HCT116 (cell line): Measurements from ENCODE around the gene NINJ2. TPM values are rescaled to one million over a fixed set of nuclear protein-coding genes. Genes with fewer than 3 reads are reported as not detected.

Experiments
- ATAC-seq: fragments of 200-7000 bp; cut with Tn5 transposase; 2 replicates; pipeline ENCODE4 v1.9.1; 2020; ENCODE audit warnings: mild to moderate bottlenecking, moderate library complexity
- BruUV-seq: library from RNA; stranded (reverse); fragments of 400-500 nt; replicated peaks from 2 replicates; lab custom pipeline; 2021; lab: Mats Ljungman, UMichigan
- CTCF ChIA-PET: fragments of 300-600 bp; sonication (Branson Sonifier 250); formaldehyde crosslinking; loops from one replicate; lab custom pipeline; 2021; ENCODE audit warnings: antibody characterized with exemption; lab: Charles Lee
- POLR2A ChIA-PET: fragments of 300-600, 350-600 bp; sonication (Branson Sonifier 250); formaldehyde crosslinking; loops from one replicate; lab custom pipeline; 2021; ENCODE audit warnings: antibody characterized with exemption; lab: Charles Lee
- RAD21 ChIA-PET, 2 experiments: fragments of 300-600 bp; sonication (Branson Sonifier 250); formaldehyde crosslinking; loops; one replicate each; lab custom pipeline; 2023; ENCODE audit warnings: low total read pairs in 2 of 2; ENCODE audit not compliant: uncharacterized antibody in 2 of 2, unreplicated experiment in 2 of 2, low non-redundant PET in 1 of 2; lab: Charles Lee
- DNase-seq: peaks from one replicate; pipeline ENCODE4 v3.0.0-alpha.2; 2010; ENCODE audit warnings: low read depth, low spot score
- H2AFZ ChIP-seq: fragments of 200-600 bp; shearing (Covaris generic), sonication (generic); 2 replicates; pipeline ENCODE4 v1.6.1; 2017; ENCODE audit warnings: low read depth, mixed run types, mixed read lengths, antibody characterized with exemption, low read length; ENCODE audit not compliant: poor library complexity, severe bottlenecking
- H3K27ac ChIP-seq: 2 replicates; pipeline ENCODE4 v1.5.1; 2012; ENCODE audit warnings: low read depth, low read length
- H3K27me3 ChIP-seq: fragments of 200-600 bp; sonication (generic); 2 replicates; pipeline ENCODE4 v1.6.1; 2016; ENCODE audit warnings: mixed run types, low read length, mixed read lengths; ENCODE audit not compliant: insufficient read depth
- H3K36me3 ChIP-seq, 2 experiments: fragments of 200-500 bp in 1 of 2; fragments of 200-600 bp in 1 of 2; sonication (Bioruptor generic) in 1 of 2; sonication (generic) in 1 of 2; 2 replicates each; pipeline versions ENCODE4 v1.5.1 to v1.6.1; 2014 to 2016; ENCODE audit warnings: low read length in 2 of 2, inconsistent platforms in 1 of 2, mixed read lengths in 1 of 2, mixed run types in 1 of 2; ENCODE audit not compliant: insufficient read depth in 2 of 2, control insufficient read depth in 1 of 2
- H3K4me1 ChIP-seq, 2 experiments: fragments of 200-600 bp in 1 of 2; sonication (generic) in 1 of 2; 2 replicates each; pipeline versions ENCODE4 v1.5.1 to v1.6.1; 2012 to 2017; ENCODE audit warnings: low read length in 2 of 2, inconsistent platforms in 1 of 2, mild to moderate bottlenecking in 1 of 2, mixed read lengths in 1 of 2, mixed run types in 1 of 2, moderate library complexity in 1 of 2; ENCODE audit not compliant: insufficient read depth in 2 of 2, control insufficient read depth in 1 of 2
- H3K4me2 ChIP-seq: fragments of 200-600 bp; sonication (generic); 2 replicates; pipeline ENCODE4 v1.6.1; 2017; ENCODE audit warnings: mixed run types, low read length, mixed read lengths
- H3K4me3 ChIP-seq, 2 experiments: fragments of 200-600 bp in 1 of 2; sonication (generic) in 1 of 2; replicated peaks in 1 of 2; 2 replicates each; pipeline ENCODE4 v1.5.1; 2011 to 2016; ENCODE audit warnings: low read length in 2 of 2, control low read depth in 1 of 2, low read depth in 1 of 2, mild to moderate bottlenecking in 1 of 2, mixed read lengths in 1 of 2, mixed run types in 1 of 2
- H3K79me2 ChIP-seq: fragments of 200-600 bp; sonication (generic); 2 replicates; pipeline ENCODE4 v1.6.1; 2017; ENCODE audit warnings: mild to moderate bottlenecking, mixed run types, low read length, moderate library complexity, mixed read lengths; ENCODE audit not compliant: insufficient read depth
- H3K9ac ChIP-seq: fragments of 200-600 bp; sonication (generic); 2 replicates; pipeline ENCODE4 v1.6.1; 2016; ENCODE audit warnings: low read length, mixed read lengths
- H3K9me2 ChIP-seq: fragments of 200-600 bp; sonication (generic), shearing (Covaris generic); 2 replicates; pipeline ENCODE4 v1.6.1; 2017; ENCODE audit warnings: mixed run types, mild to moderate bottlenecking, moderate library complexity; ENCODE audit not compliant: insufficient read depth
- H3K9me3 ChIP-seq, 2 experiments: fragments of 200-500 bp in 1 of 2; fragments of 200-600 bp in 1 of 2; sonication (Bioruptor generic) in 1 of 2; sonication (generic) in 1 of 2; 2 replicates each; pipeline ENCODE4 v1.6.1; 2014 to 2017; ENCODE audit warnings: low read length in 2 of 2, mixed read lengths in 2 of 2, inconsistent platforms in 1 of 2, low read depth in 1 of 2, mild to moderate bottlenecking in 1 of 2, mixed run types in 1 of 2, moderate library complexity in 1 of 2; ENCODE audit not compliant: control insufficient read depth in 1 of 2, insufficient read depth in 1 of 2
- H4K20me1 ChIP-seq: fragments of 200-600 bp; sonication (generic), shearing (Covaris generic); 2 replicates; pipeline ENCODE4 v1.6.1; 2017; ENCODE audit warnings: mixed run types, mild to moderate bottlenecking, moderate library complexity; ENCODE audit not compliant: insufficient read depth
- CBX3 ChIP-seq: IDR thresholded peaks from 2 replicates; pipeline ENCODE4 v1.6.1; 2012; ENCODE audit warnings: low read depth
- CEBPB ChIP-seq: IDR thresholded peaks from 2 replicates; pipeline ENCODE4 v1.6.1; 2012; ENCODE audit warnings: low read depth
- EGR1 ChIP-seq: IDR thresholded peaks from 2 replicates; pipeline ENCODE4 v1.6.1; 2012; ENCODE audit warnings: low read depth
- ELF1 ChIP-seq: IDR thresholded peaks from 2 replicates; pipeline ENCODE4 v1.6.1; 2012; ENCODE audit warnings: low read depth, borderline replicate concordance
- FOSL1 ChIP-seq: IDR thresholded peaks from 2 replicates; pipeline ENCODE4 v1.6.1; 2012; ENCODE audit warnings: low read depth
- JUND ChIP-seq: IDR thresholded peaks from 2 replicates; pipeline ENCODE4 v1.6.1; 2012
- MAX ChIP-seq: IDR thresholded peaks from 2 replicates; pipeline ENCODE4 v1.6.1; 2012
- POLR2AphosphoS5 ChIP-seq: IDR thresholded peaks from 2 replicates; pipeline ENCODE4 v1.6.1; 2011; ENCODE audit warnings: mild to moderate bottlenecking, low read depth, low read length, moderate library complexity
- REST ChIP-seq: IDR thresholded peaks from 2 replicates; pipeline ENCODE4 v1.6.1; 2012; ENCODE audit warnings: low read depth
- SP1 ChIP-seq: IDR thresholded peaks from 2 replicates; pipeline ENCODE4 v1.6.1; 2012; ENCODE audit warnings: low read depth
- ZBTB33 ChIP-seq: IDR thresholded peaks from 2 replicates; pipeline ENCODE4 v1.6.1; 2011; ENCODE audit warnings: mild to moderate bottlenecking, low read length, moderate library complexity; ENCODE audit not compliant: insufficient replicate concordance; ENCODE audit errors: extremely low read depth
- ZFX ChIP-seq: fragments of 450-650 bp; IDR thresholded peaks from 2 replicates; pipeline ENCODE4 v1.6.1; 2017
- intact Hi-C: fragments of 100-400 bp; cut with micrococcal nuclease; formaldehyde crosslinking; loops from 2 replicates; pipeline ENCODE4 v1.10.0; 2022
- total RNA-seq: library from RNA; stranded (reverse); gene quantifications from one replicate; pipeline ENCODE4 v1.2.1, GENCODE V29; 2021; ENCODE audit not compliant: unreplicated experiment
- TF ChIP-seq, protein P1 (sequence below): IDR thresholded peaks from 2 replicates; pipeline ENCODE4 v1.6.1; 2012
- TF ChIP-seq, protein P2 (sequence below), 3 experiments: fragments of 200-600 bp in 1 of 3; sonication (generic) in 1 of 3; IDR thresholded peaks in 2 of 3; conservative IDR thresholded peaks in 1 of 3; 2 replicates each; pipeline ENCODE4 v1.5.1; 2012 to 2017; ENCODE audit warnings: low read depth in 2 of 3, low read length in 2 of 3, antibody characterized with exemption in 1 of 3, borderline replicate concordance in 1 of 3, control low read depth in 1 of 3, mild to moderate bottlenecking in 1 of 3, mixed read lengths in 1 of 3, mixed run types in 1 of 3, moderate library complexity in 1 of 3; ENCODE audit not compliant: insufficient read depth in 1 of 3

Gene NINJ2
- total RNA-seq, 1 experiment from 2014 or later, result not detected

DNA sequence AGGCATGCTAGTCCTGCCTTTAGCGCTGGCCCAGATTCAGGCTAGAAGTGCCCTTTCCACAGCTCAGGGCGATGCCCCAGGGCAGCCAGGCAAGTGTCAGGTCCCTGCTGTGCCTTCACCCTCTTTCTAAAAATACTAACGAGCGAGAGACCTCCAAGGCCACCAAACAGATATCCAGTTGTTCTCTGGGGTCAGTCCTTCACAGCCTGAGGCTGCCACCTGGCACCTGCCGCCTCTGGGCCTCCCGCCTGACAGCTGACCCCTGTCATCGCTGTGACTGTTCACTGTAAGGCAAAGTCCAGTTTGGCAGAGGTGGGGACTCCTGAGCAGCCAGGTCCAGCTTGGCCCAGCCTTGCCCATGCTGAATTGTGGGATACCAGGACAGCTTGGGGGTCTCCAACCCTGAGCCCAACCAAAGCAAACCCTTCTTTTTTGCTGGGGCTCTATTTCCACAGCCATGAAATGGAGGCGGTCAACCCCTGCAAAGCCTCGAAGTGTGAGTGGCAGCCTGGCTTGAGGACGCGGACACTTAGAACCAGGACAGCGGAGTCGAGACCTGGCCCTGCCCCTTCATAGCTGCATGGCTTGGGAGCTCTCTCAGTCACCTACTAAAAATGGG, 79.9 kb downstream of the NINJ2 start (continued):
- TF ChIP-seq REST, result no peak
- TF ChIP-seq ELF1, result no peak
- no peak for TF ChIP-seq EGR1
- no peak for TF ChIP-seq FOSL1
- no peak for TF ChIP-seq SP1

DNA sequence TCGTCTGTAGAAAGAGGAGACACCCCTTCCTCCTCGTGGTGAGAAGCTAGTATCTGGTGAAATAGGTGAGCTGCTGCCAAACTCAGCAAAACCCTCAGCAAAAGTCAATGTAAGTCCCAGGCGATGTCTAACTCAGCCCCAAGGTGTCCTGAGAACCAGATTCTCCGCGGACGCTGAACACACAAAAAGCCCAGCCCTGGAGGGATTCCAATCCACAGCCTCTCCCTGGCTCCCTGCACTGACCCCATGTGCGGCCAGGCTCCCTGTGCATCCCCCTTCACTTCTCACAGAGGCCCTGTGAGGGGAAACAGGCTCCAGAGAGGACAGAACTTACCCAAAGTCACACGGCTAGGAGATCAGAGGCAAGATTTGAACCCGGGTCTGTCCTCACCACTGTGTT, 81.5 kb downstream of the NINJ2 start:
- TF ChIP-seq JUND, result no peak
- TF ChIP-seq POLR2AphosphoS5, result no peak
- TF ChIP-seq, protein P1, sequence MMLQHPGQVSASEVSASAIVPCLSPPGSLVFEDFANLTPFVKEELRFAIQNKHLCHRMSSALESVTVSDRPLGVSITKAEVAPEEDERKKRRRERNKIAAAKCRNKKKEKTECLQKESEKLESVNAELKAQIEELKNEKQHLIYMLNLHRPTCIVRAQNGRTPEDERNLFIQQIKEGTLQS, result no peak
- TF ChIP-seq CBX3, result no peak
- no peak for TF ChIP-seq SP1
- TF ChIP-seq ZFX, result no peak
- no peak for TF ChIP-seq EGR1
- no peak for TF ChIP-seq ZBTB33
- no peak for TF ChIP-seq MAX
- no peak for TF ChIP-seq CEBPB
- TF ChIP-seq, protein P2, sequence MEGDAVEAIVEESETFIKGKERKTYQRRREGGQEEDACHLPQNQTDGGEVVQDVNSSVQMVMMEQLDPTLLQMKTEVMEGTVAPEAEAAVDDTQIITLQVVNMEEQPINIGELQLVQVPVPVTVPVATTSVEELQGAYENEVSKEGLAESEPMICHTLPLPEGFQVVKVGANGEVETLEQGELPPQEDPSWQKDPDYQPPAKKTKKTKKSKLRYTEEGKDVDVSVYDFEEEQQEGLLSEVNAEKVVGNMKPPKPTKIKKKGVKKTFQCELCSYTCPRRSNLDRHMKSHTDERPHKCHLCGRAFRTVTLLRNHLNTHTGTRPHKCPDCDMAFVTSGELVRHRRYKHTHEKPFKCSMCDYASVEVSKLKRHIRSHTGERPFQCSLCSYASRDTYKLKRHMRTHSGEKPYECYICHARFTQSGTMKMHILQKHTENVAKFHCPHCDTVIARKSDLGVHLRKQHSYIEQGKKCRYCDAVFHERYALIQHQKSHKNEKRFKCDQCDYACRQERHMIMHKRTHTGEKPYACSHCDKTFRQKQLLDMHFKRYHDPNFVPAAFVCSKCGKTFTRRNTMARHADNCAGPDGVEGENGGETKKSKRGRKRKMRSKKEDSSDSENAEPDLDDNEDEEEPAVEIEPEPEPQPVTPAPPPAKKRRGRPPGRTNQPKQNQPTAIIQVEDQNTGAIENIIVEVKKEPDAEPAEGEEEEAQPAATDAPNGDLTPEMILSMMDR (IDR thresholded peaks at IDR 0.05 in 2 of 3, conservative IDR thresholded peaks at IDR 0.05 in 1 of 3; ENCODE audit: borderline replicate concordance in 1 of 3, insufficient read depth in 1 of 3, low read depth in 2 of 3, low read length in 2 of 3), result no peak
- TF ChIP-seq, all 23 proteins: peak for 0
- H3K9me2 ChIP-seq, result no peaks in the 10 kb centered on the region
- BruUV-seq, result no TSS peak
- H3K27me3 ChIP-seq, result no peaks in the 10 kb centered on the region
- no peak overlapping the region for H3K4me3 ChIP-seq
- no peaks in the 10 kb centered on the region for H3K36me3 ChIP-seq
- H4K20me1 ChIP-seq, result no peaks in the 10 kb centered on the region
- DNase-seq (no peak), ATAC-seq (no peak)
- no peak overlapping the region for H3K4me2 ChIP-seq
- intact Hi-C loops, result no loop called here
- ChIA-PET RAD21 (no interaction called here), POLR2A (no interaction called here), CTCF (no interaction called here)
- no peak overlapping the region for H3K27ac ChIP-seq
- no peak overlapping the region for H2AFZ ChIP-seq
- H3K9me3 ChIP-seq, result no peaks in the 10 kb centered on the region
- no peaks in the 10 kb centered on the region for H3K79me2 ChIP-seq
- H3K4me1 ChIP-seq, result peaks cover 0 to 2% of the 10 kb centered on the region in 2 experiments; a peak in 2 of 4 replicates
- no peak overlapping the region for H3K9ac ChIP-seq
